HepG2 (cell line): ENCODE data around the gene ANO5. TPM values are rescaled to one million over a fixed set of nuclear protein-coding genes. Genes with fewer than 3 reads are reported as not detected.

Experiments used
- ATAC-seq: fragments of 200-7000 bp; cut with Tn5 transposase; 3 replicates; pipeline ENCODE4 v1.9.1; 2020; ENCODE audit warnings: mild to moderate bottlenecking, moderate library complexity
- BruUV-seq: library from RNA; stranded (reverse); fragments of 400-500 nt; replicated peaks from 2 replicates; lab custom pipeline; 2021; lab: Mats Ljungman, UMichigan
- CTCF ChIA-PET: fragments of 300-600 bp; formaldehyde crosslinking; extraction: SDS; loops from one replicate; lab custom pipeline; 2021; ENCODE audit warnings: low total read pairs, inconsistent platforms, low intra/inter-chr PET ratio; lab: Yijun Ruan, JAX
- POLR2A ChIA-PET: fragments of 350-600 bp; sonication (Branson Sonifier 250); formaldehyde crosslinking; loops from one replicate; lab custom pipeline; 2020; ENCODE audit warnings: antibody characterized with exemption, inconsistent platforms; lab: Yijun Ruan, JAX
- DNase-seq: peaks from one replicate; pipeline ENCODE4 v3.0.0-alpha.2; 2015; ENCODE audit warnings: low spot score
- FAIRE-seq: peaks from 3 replicates; lab custom pipeline; 2011; peaks lifted over from hg19 to GRCh38; lab: Jason Lieb, UNC
- H2AFZ ChIP-seq: one replicate; pipeline ENCODE4 v1.6.1; 2011; ENCODE audit warnings: low read length, inconsistent platforms
- H3K27ac ChIP-seq: fragments of 300-600 bp; 3 replicates; pipeline ENCODE4 v1.8.0; 2011; ENCODE audit warnings: mixed run types, mild to moderate bottlenecking, mixed read lengths, low read length, inconsistent platforms; ENCODE audit not compliant: insufficient read depth; ENCODE audit errors: extremely low read length
- H3K27me3 ChIP-seq, 2 experiments: fragments of 200-600 bp in 1 of 2; 2 replicates in 1 of 2; 3 replicates in 1 of 2; pipeline versions ENCODE4 v1.6.0 to v1.8.0; 2011; ENCODE audit warnings: low read length in 2 of 2, mild to moderate bottlenecking in 2 of 2, moderate library complexity in 2 of 2, inconsistent platforms in 1 of 2; ENCODE audit not compliant: insufficient read depth in 2 of 2, control insufficient read depth in 1 of 2
- H3K36me3 ChIP-seq, 2 experiments: fragments of 200-600 bp in 1 of 2; replicated peaks in 1 of 2; 2 replicates in 1 of 2; 3 replicates in 1 of 2; pipeline versions ENCODE4 v1.5.1 to v1.8.0; 2011; ENCODE audit warnings: low read length in 2 of 2, inconsistent platforms in 1 of 2; ENCODE audit not compliant: insufficient read depth in 2 of 2, control insufficient read depth in 1 of 2
- H3K4me1 ChIP-seq: 2 replicates; pipeline ENCODE4 v1.5.1; 2012; ENCODE audit warnings: low read length, inconsistent platforms; ENCODE audit not compliant: insufficient read depth
- H3K4me2 ChIP-seq: 2 replicates; pipeline ENCODE4 v1.6.0; 2011; ENCODE audit warnings: low read depth, low read length, inconsistent platforms
- H3K4me3 ChIP-seq, 3 experiments: fragments of 200-600 bp in 1 of 3; sonication (generic), shearing (Covaris generic) in 1 of 3; replicated peaks in 1 of 3; 2 replicates each; pipeline ENCODE4 v1.5.1; 2011 to 2016; ENCODE audit warnings: low read length in 3 of 3, inconsistent platforms in 2 of 3, low read depth in 2 of 3, mild to moderate bottlenecking in 2 of 3, control low read depth in 1 of 3, mixed read lengths in 1 of 3; ENCODE audit not compliant: insufficient read depth in 1 of 3
- H3K79me2 ChIP-seq: one replicate; pipeline ENCODE4 v1.6.1; 2011; ENCODE audit warnings: low read length, inconsistent platforms; ENCODE audit not compliant: insufficient read depth
- H3K9ac ChIP-seq: 2 replicates; pipeline ENCODE4 v1.6.0; 2011; ENCODE audit warnings: mild to moderate bottlenecking, low read depth, low read length, inconsistent platforms; ENCODE audit not compliant: insufficient read depth
- H3K9me3 ChIP-seq: 2 replicates; pipeline ENCODE4 v1.5.1; 2012; ENCODE audit warnings: mild to moderate bottlenecking, low read length
- H4K20me1 ChIP-seq: 2 replicates; pipeline ENCODE4 v1.6.0; 2011; ENCODE audit warnings: inconsistent platforms, mild to moderate bottlenecking, low read length, moderate library complexity; ENCODE audit not compliant: insufficient read depth
- EHMT2 ChIP-seq: fragments of 200-600 bp; sonication (generic); IDR thresholded peaks from 2 replicates; pipeline ENCODE4 v1.7.0; 2017; ENCODE audit warnings: antibody characterized with exemption, low read depth, low read length, borderline replicate concordance
- EZH2 ChIP-seq: conservative IDR thresholded peaks from 2 replicates; pipeline ENCODE4 v1.6.1; 2012; ENCODE audit warnings: mild to moderate bottlenecking, low read depth, low read length, moderate library complexity
- GRHL1 ChIP-seq: sonication (generic); formaldehyde crosslinking; conservative IDR thresholded peaks from 2 replicates; pipeline ENCODE4 v1.8.0; 2022; ENCODE audit warnings: missing genetic modification reagents
- MIER3 ChIP-seq: IDR thresholded peaks from 2 replicates; pipeline ENCODE4 v1.6.1; 2016; ENCODE audit warnings: missing compliant biosample characterization, borderline replicate concordance
- NAIF1 ChIP-seq: sonication (generic); formaldehyde crosslinking; IDR thresholded peaks from 2 replicates; pipeline ENCODE4 v1.5.0; 2020; ENCODE audit warnings: mild to moderate bottlenecking, missing genetic modification reagents, borderline replicate concordance
- NFIC ChIP-seq: IDR thresholded peaks from 2 replicates; pipeline ENCODE4 v1.6.1; 2012; ENCODE audit warnings: mild to moderate bottlenecking, low read length, inconsistent platforms
- NR3C1 ChIP-seq: sonication (generic); formaldehyde crosslinking; IDR thresholded peaks from 2 replicates; pipeline ENCODE4 v1.4.0; 2020; ENCODE audit warnings: missing genetic modification reagents
- PATZ1 ChIP-seq: sonication (generic); formaldehyde crosslinking; IDR thresholded peaks from 2 replicates; pipeline ENCODE4 v1.4.0; 2020; ENCODE audit warnings: missing genetic modification reagents
- RCOR2 ChIP-seq: IDR thresholded peaks from 2 replicates; pipeline ENCODE4 v1.6.1; 2016; ENCODE audit warnings: missing biosample characterization, missing genetic modification reagents
- RFXANK ChIP-seq: IDR thresholded peaks from 2 replicates; pipeline ENCODE4 v1.6.1; 2016
- ZBTB26 ChIP-seq: IDR thresholded peaks from 2 replicates; pipeline ENCODE4 v1.6.1; 2016; ENCODE audit warnings: missing compliant biosample characterization, missing genetic modification reagents, borderline replicate concordance
- ZNF232 ChIP-seq: sonication (generic); formaldehyde crosslinking; IDR thresholded peaks from 2 replicates; pipeline ENCODE4 v1.4.0; 2020; ENCODE audit warnings: missing genetic modification reagents, borderline replicate concordance
- ZNF468 ChIP-seq: sonication (generic); formaldehyde crosslinking; IDR thresholded peaks from 2 replicates; pipeline ENCODE4 v1.8.0; 2022; ENCODE audit warnings: mild to moderate bottlenecking, moderate library complexity, missing genetic modification reagents
- ZNF556 ChIP-seq: sonication (generic); formaldehyde crosslinking; IDR thresholded peaks from 2 replicates; pipeline ENCODE4 v1.4.0; 2020; ENCODE audit warnings: mild to moderate bottlenecking, missing genetic modification reagents, borderline replicate concordance
- ZNF878 ChIP-seq: sonication (generic); formaldehyde crosslinking; IDR thresholded peaks from 2 replicates; pipeline ENCODE4 v1.8.1; 2023; ENCODE audit warnings: mild to moderate bottlenecking, missing genetic modification reagents, moderate library complexity
- WGBS: methylation state at CpG from one replicate; pipeline ENCODE4 v1.1.6; 2017; ENCODE audit warnings: low lambda C conversion rate; 5-methylcytosine and 5-hydroxymethylcytosine counted together
- in situ Hi-C: cut with HindIII; loops from 2 replicates; pipeline ENCODE4 v1.10.0; 2017; ENCODE audit warnings: low pct_unique_long_range_greater_than_20kb; ENCODE audit not compliant: extremely low pct_ligation_motif_present
- intact Hi-C: fragments of 100-400 bp; cut with micrococcal nuclease; formaldehyde crosslinking; loops from one replicate; pipeline ENCODE4 v1.10.0; 2022; ENCODE audit not compliant: unreplicated experiment
- polyA plus RNA-seq, 8 experiments: library from polyadenylated mRNA; depleted of rRNA in 3 of 8; stranded (reverse) in 7 of 8; unstranded in 1 of 8; fragments of >200 nt; fragmentation: Illumina TruSeq in 4 of 8; extraction: Trizol in 4 of 8; gene quantifications; 2 replicates each; pipeline versions ENCODE4 v1.2.1 to v1.2.3, GENCODE V29; 2011 to 2016; ENCODE audit warnings: low read depth in 4 of 8, missing spikeins in 1 of 8, mixed read lengths in 1 of 8; ENCODE audit not compliant: insufficient read depth in 1 of 8
- total RNA-seq, 5 experiments: library from RNA; depleted of rRNA; stranded (reverse); fragments of >200 nt; fragmentation: Illumina TruSeq; extraction: Trizol; gene quantifications; 2 replicates each; pipeline ENCODE4 v1.2.3, GENCODE V29; 2016; ENCODE audit warnings: low read depth in 1 of 5

Gene ANO5
- total and polyA plus RNA-seq, 2 of the 13 experiments (the other 11 are each of a cell fraction or from before 2014, with no cell fraction given) = 0.02 to 0.03 TPM

- H3K4me3 ChIP-seq = no peak overlapping the region
- TF ChIP-seq ZBTB26 (no peak), NR3C1 (CRISPR knock-in tag) (no peak), RFXANK (CRISPR knock-in tag) (no peak), ZNF556 (CRISPR knock-in tag) (no peak), MIER3 (CRISPR knock-in tag) (no peak)
- WGBS = 49% methylated on average over 1 of the region's 1 CpG
- H3K36me3 ChIP-seq = no peaks in the 10 kb centered on the region
- DNase-seq = no peak
- ATAC-seq = no peak
- BruUV-seq = no TSS peak
- in situ Hi-C loops = no loop called here
- ChIA-PET POLR2A (no interaction called here), CTCF (no interaction called here)
- no peak overlapping the region for H2AFZ ChIP-seq
- no peak overlapping the region for H3K4me2 ChIP-seq
- no peaks in the 10 kb centered on the region for H3K4me1 ChIP-seq
- intact Hi-C loops = no loop called here
- no peak overlapping the region for H3K27ac ChIP-seq
- H3K9me3 ChIP-seq = no peaks in the 10 kb centered on the region
- FAIRE-seq = no peak
- no peaks in the 10 kb centered on the region for H4K20me1 ChIP-seq
- H3K27me3 ChIP-seq = no peaks in the 10 kb centered on the region
- H3K79me2 ChIP-seq = no peaks in the 10 kb centered on the region
- H3K9ac ChIP-seq = no peak overlapping the region
Observed at GRCh38 chr11:22273781-22274180, 80.9 kb downstream of the ANO5 start.

DNA sequence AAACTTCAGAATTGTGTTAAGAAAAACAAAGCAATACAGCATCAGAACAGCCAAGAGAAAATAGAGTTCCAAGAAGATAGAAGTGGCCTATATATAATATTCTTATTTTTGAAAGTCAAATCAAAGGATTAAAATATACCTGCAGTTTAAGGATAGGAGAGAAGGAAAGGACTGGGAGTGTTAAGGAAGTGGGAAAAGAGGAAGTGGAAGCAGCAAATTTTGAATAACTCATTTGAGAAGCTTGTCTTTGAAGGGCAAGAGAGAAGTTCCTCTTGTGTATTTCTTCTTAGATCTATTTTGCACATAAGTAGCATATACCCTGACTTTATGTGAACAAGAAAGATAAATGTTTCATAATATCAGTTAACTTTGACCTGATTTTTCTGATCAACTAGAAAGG, 82.7 kb downstream of the ANO5 start:
- no peak for DNase-seq
- in situ Hi-C loops = no loop called here
- TF ChIP-seq ZNF232 (CRISPR knock-in tag) (no peak), EHMT2 (no peak), NAIF1 (CRISPR knock-in tag) (no peak), RCOR2 (CRISPR knock-in tag) (no peak), ZNF468 (CRISPR knock-in tag) (no peak), EZH2 (no peak), NFIC (no peak), PATZ1 (CRISPR knock-in tag) (no peak), GRHL1 (no peak), ZNF878 (CRISPR knock-in tag) (no peak)

More for the DNA sequence above, 82.7 kb downstream of the ANO5 start:
- H3K4me2 ChIP-seq = no peak overlapping the region
- H3K4me1 ChIP-seq = no peaks in the 10 kb centered on the region
- ATAC-seq (no peak), FAIRE-seq (no peak)
- no peaks in the 10 kb centered on the region for H4K20me1 ChIP-seq
- no TSS peak for BruUV-seq
- H3K9ac ChIP-seq = no peak overlapping the region
- H3K36me3 ChIP-seq = no peaks in the 10 kb centered on the region
- no peaks in the 10 kb centered on the region for H3K27me3 ChIP-seq
- intact Hi-C loops = no loop called here
- H2AFZ ChIP-seq = no peak overlapping the region
- no peak overlapping the region for H3K27ac ChIP-seq
- ChIA-PET CTCF (no interaction called here), POLR2A (no interaction called here)
- no peaks in the 10 kb centered on the region for H3K79me2 ChIP-seq
- no peak overlapping the region for H3K4me3 ChIP-seq
- H3K9me3 ChIP-seq = no peaks in the 10 kb centered on the region
